HCT116 (cell line): Measurements from ENCODE around the gene FPR2.

ENCODE experiments used
- EZH2 ChIP-seq: fragments of 200-600 bp; sonication (generic); IDR thresholded peaks from 2 replicates; pipeline ENCODE4 v1.6.1; 2017; ENCODE audit warnings: antibody characterized with exemption, mixed run types
- POLR2A ChIP-seq: IDR thresholded peaks from 2 replicates; pipeline ENCODE4 v1.7.0; 2011; ENCODE audit warnings: borderline replicate concordance; ENCODE audit not compliant: insufficient read depth, insufficient read length; ENCODE audit errors: extremely low read depth
- POLR2AphosphoS5 ChIP-seq: IDR thresholded peaks from 2 replicates; pipeline ENCODE4 v1.6.1; 2011; ENCODE audit warnings: mild to moderate bottlenecking, low read depth, low read length, moderate library complexity
- RAD21 ChIP-seq: IDR thresholded peaks from 2 replicates; pipeline ENCODE4 v1.6.1; 2012; ENCODE audit warnings: low read depth, mild to moderate bottlenecking
- TF ChIP-seq, protein P1 (sequence below), 3 experiments: fragments of 200-600 bp in 1 of 3; sonication (generic) in 1 of 3; IDR thresholded peaks in 2 of 3; conservative IDR thresholded peaks in 1 of 3; 2 replicates each; pipeline ENCODE4 v1.5.1; 2012 to 2017; ENCODE audit warnings: low read depth in 2 of 3, low read length in 2 of 3, antibody characterized with exemption in 1 of 3, borderline replicate concordance in 1 of 3, control low read depth in 1 of 3, mild to moderate bottlenecking in 1 of 3, mixed read lengths in 1 of 3, mixed run types in 1 of 3, moderate library complexity in 1 of 3; ENCODE audit not compliant: insufficient read depth in 1 of 3
- TF ChIP-seq, protein P2 (sequence below): IDR thresholded peaks from 2 replicates; pipeline ENCODE4 v1.6.1; 2012

DNA sequence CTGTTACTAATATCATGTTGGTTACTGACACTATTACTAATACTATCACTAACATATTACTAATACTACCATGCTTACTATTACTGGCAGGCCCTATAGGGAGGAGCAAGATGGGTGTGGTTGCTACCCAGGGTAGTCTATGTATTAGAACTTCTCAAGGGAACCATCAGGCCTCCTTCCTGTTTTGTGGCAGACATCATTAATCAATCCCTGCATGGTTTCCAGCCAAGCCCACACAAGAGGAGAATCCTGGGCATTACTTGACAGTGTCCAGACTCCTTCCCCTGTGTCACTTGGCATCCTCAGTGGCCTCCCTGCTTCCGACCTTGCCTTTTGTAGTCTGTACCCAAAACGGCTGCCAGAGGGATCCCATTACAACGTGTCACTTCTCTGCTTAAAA is 46.1 kb upstream of the FPR2 start:
- TF ChIP-seq, protein P1, sequence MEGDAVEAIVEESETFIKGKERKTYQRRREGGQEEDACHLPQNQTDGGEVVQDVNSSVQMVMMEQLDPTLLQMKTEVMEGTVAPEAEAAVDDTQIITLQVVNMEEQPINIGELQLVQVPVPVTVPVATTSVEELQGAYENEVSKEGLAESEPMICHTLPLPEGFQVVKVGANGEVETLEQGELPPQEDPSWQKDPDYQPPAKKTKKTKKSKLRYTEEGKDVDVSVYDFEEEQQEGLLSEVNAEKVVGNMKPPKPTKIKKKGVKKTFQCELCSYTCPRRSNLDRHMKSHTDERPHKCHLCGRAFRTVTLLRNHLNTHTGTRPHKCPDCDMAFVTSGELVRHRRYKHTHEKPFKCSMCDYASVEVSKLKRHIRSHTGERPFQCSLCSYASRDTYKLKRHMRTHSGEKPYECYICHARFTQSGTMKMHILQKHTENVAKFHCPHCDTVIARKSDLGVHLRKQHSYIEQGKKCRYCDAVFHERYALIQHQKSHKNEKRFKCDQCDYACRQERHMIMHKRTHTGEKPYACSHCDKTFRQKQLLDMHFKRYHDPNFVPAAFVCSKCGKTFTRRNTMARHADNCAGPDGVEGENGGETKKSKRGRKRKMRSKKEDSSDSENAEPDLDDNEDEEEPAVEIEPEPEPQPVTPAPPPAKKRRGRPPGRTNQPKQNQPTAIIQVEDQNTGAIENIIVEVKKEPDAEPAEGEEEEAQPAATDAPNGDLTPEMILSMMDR (IDR thresholded peaks at IDR 0.05 in 2 of 3, conservative IDR thresholded peaks at IDR 0.05 in 1 of 3; ENCODE audit: borderline replicate concordance in 1 of 3, insufficient read depth in 1 of 3, low read depth in 2 of 3, low read length in 2 of 3), result no peak
- TF ChIP-seq POLR2A (no peak), RAD21 (no peak), POLR2AphosphoS5 (no peak), EZH2 (no peak)
- TF ChIP-seq, protein P2, sequence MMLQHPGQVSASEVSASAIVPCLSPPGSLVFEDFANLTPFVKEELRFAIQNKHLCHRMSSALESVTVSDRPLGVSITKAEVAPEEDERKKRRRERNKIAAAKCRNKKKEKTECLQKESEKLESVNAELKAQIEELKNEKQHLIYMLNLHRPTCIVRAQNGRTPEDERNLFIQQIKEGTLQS, result no peak
